Choroid plexus epithelial cell (primary cell): ENCODE measurements around the gene FTSJ3.

ENCODE experiments used
- DNase-seq: peaks from one replicate; pipeline ENCODE4 v3.0.0-alpha.2; 2010; ENCODE audit warnings: low read depth
- H3K4me3 ChIP-seq: 2 replicates; pipeline ENCODE4 v1.5.1; 2011; ENCODE audit warnings: low read depth, mild to moderate bottlenecking, control low read depth, low read length, moderate library complexity
- CTCF ChIP-seq: conservative IDR thresholded peaks from 2 replicates; pipeline ENCODE4 v1.5.1; 2011; ENCODE audit warnings: low read depth, mild to moderate bottlenecking, control low read depth, inconsistent platforms, low read length, moderate library complexity

The FTSJ3 gene

DNA sequence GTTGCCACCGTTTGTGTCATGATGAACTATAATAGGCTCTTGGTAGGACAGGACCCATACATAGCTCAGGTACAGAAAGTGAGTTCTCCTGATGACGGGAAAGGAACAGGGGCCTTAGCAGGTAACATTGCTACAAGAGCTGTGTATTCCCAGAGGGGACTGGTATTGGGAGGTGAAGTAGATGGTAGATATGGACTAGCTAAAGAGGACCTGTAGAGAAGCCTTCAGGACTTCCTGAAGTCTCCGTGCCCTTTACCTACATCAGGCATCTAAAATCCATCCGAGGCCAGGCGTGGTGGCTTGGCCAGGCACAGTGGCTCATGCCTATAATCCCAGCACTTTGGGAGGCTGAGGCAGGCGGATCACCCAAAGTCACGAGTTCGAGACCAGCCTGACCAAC is 27.7 kb upstream of the FTSJ3 start:
- no peak overlapping the region for H3K4me3 ChIP-seq
- no peak for TF ChIP-seq CTCF

DNA sequence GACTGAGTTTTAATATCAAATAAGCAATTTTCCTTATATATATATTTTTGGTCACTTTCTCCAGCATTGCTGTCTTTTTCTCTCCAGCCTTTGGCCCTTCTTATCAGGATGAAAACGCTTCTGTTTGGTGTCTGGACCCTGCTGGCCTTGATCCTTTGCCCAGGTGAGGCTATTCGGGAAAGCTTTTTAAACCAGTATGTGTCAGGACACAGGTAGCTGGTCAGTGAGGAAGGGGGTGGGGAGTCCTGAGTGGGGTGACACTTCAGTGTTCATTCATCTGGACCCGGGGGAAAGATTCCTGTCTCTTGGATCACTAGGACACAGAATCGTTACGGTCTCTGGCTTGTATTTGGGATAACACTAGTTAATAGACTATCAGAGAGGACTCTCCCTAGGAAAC is 27.2 kb upstream of the FTSJ3 start:
- no peak overlapping the region for H3K4me3 ChIP-seq
- no peak for TF ChIP-seq CTCF

More for the DNA sequence above, 27.7 kb upstream of the FTSJ3 start:
- DNase-seq = no peak

GRCh38 chr17:63853260-63853659 is 25.8 kb upstream of the FTSJ3 start:
- no peak for DNase-seq
- TF ChIP-seq CTCF = no peak
- no peak overlapping the region for H3K4me3 ChIP-seq

More for the DNA sequence above, 27.2 kb upstream of the FTSJ3 start:
- DNase-seq = no peak

DNA sequence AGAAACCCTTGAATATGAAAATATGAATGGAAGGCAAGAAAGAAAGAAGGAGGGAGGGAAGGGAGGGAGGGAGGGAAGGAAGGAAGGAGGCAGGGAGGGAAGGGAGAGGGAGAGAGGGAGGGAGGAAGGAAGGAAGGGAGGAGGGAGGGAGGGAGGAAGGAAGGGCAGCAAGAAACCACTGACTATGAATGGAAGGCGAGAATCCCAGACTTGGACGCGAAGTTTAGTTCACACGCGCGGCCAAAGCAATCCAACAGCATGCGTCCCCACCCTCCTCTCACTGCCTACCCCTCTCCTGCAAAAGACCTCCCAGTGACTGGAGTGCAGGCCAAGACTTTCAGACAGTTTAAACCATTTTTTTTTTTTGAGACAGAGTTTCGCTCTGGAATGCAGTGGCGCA is 22.9 kb upstream of the FTSJ3 start:
- no peak for TF ChIP-seq CTCF

DNA sequence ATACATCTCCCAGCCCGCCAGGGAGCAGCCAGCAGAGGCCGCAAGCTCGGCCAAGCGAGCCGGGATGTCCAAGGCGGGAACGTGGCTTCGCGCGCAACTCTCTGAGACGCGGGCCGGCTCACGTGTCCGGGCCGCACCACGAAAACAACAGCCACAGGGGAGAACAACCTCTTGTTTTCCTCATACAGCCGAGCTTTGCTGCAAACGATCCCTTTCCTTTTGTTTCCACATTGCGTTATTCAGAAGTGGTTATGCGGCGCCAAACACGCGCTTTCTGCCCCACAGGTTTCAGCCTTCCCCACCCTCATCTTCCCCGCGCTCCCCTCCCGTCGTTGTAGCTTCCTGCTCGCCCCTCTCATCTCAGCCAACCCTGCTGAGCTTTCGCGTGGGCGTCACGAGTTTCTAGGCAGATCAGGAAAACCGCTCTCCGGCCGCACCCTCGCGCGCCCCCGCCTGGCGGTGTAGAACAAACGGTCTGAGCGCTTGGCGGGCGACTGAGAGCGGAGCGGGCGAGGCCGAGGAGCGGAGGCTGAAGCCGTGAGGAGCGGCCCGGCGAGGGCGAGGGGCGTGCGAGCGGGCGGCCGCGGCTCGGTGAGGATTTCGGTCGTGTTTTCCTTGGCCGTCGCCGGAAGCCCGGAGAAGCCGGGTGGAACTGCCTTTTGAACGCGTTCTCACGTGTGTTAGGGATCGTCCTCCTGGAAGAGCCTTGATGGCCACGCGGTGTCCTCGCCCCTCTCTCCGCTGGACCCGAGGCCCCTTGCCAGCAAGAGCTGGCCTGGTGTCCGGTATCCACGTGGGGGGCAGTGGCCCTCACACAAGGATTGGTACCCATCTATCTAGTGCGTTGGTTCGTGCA is 21.6 kb upstream of the FTSJ3 start:
- DNase-seq = peak; percentile 93
- TF ChIP-seq CTCF = peak; percentile 63
- peak overlapping the region; percentile 49 for H3K4me3 ChIP-seq

More for the DNA sequence above, 22.9 kb upstream of the FTSJ3 start:
- DNase-seq = no peak
- no peak overlapping the region for H3K4me3 ChIP-seq

DNA sequence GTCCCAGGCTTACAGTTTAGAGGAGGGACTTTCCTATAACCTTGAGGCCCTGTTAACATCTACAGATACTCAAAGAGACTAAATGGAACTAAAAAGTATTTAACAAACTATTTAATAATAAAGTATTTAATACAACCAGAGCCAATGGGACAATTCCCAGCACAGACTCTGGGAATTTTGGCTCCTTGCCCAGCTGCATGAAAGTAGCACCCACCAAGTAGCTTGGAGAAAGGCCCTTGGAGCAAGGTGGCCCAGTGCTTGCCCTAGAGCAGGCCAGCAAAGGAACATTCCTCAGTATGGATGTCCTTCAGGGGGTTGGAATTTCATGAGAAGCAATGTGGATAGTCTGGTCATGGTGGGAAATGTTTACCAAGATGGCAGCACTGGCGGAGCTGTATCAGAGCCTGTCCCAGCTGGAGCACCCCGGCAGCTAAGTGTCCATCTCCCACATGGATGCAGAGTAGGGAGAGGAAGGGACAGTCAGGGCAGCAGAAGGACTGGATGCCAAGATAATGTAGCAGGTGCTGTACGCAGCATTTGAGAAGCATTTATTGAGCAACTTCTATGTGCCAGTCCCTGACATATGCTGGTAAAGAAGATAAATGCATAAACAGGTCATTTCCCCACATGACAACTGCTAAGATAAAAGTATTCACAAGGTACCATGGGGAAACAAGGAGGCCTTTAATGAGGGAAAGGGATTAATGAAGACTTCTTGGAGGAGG is 20.2 kb upstream of the FTSJ3 start:
- TF ChIP-seq CTCF = no peak
- no peak for DNase-seq
- no peak overlapping the region for H3K4me3 ChIP-seq

GRCh38 chr17:63845509-63845908 is 18.0 kb upstream of the FTSJ3 start:
- TF ChIP-seq CTCF = no peak
- no peak overlapping the region for H3K4me3 ChIP-seq
- DNase-seq = no peak
